GOT3 (cell line): ENCODE results near the gene UBFD1.
"Not testable (repeated sequence)": the region's sequence is repeated elsewhere in the genome, so short reads cannot be mapped to it uniquely, and the experiment has no call there.

Experiments
- DNase-seq: peaks from one replicate; lab custom pipeline; 2025; ENCODE audit warnings: mixed read lengths; lab: John Stamatoyannopoulos, UW

Gene UBFD1

GRCh38 chr16:23527961-23528643 is 29.4 kb upstream of the UBFD1 start:
- no peak for DNase-seq

DNA sequence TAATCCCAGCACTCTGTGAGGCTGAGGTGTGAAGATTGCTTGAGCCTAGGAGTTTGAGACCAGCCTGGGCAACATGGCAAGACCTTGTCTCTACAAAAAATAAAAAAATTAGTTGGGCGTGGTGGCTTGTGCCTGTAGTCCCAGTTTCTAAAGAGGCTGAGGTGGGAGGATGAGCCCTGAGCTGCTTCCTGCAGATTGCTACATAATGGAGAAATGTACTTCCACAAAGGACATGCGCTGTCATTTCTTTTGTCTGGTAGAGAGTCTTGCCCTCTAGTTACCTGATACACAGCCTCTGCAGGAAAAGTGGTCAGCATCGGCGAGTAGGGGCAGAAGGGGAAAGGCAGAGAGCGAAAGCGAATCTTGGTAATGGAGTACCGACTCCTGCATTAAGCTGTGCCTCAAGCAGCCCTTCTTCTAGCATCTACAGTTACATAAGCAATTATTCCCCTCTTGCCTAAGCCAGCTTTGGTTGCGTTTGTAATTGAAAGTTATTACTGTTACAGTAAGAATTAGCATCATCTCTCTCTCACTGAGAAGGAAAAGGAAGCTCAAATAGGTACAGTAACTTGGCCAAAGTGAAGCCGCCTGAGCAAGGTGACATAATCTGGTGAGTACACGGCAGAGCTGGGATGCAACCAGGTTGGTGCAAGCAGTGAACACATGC is 28.8 kb upstream of the UBFD1 start:
- DNase-seq = no peak

DNA sequence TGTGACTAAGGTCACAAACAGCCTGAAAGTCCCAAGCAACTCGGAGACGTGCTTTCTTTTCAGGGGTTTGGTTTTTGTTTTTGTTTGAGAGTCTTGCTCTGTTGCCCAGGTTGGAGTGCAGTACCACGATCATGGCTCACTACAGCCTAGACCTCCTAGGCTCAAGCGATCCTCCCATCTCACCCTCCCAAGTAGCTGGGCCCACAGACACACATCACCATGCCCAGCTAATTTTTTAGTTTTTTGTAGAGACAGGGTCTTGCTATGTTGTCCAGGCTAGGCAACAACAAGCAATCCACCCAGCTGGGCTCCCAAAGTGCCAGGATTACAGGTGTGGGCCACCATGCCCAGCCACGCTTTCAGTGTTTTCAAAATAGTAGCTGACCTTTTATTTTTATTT is 27.5 kb upstream of the UBFD1 start:
- DNase-seq = no peak

DNA sequence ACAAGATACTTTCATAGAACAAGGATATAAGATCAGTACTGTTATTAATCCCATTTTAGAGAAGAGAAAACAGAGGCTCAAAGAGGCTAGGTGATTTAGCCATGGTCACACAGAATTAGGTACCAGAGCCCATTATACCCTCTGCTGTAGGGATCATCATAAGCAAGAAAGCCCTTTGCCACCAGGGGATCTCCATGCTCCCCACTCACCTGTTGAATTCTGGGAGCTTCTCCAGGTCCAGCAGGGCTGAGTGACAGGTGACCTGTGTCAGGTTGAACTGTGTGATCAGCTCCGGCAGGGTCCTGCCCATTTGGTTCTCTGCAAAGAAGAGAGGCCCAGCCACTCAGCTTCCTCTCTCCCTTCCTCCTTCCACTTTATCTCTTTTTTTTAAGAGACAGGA is 25.1 kb upstream of the UBFD1 start:
- DNase-seq = no peak

DNA sequence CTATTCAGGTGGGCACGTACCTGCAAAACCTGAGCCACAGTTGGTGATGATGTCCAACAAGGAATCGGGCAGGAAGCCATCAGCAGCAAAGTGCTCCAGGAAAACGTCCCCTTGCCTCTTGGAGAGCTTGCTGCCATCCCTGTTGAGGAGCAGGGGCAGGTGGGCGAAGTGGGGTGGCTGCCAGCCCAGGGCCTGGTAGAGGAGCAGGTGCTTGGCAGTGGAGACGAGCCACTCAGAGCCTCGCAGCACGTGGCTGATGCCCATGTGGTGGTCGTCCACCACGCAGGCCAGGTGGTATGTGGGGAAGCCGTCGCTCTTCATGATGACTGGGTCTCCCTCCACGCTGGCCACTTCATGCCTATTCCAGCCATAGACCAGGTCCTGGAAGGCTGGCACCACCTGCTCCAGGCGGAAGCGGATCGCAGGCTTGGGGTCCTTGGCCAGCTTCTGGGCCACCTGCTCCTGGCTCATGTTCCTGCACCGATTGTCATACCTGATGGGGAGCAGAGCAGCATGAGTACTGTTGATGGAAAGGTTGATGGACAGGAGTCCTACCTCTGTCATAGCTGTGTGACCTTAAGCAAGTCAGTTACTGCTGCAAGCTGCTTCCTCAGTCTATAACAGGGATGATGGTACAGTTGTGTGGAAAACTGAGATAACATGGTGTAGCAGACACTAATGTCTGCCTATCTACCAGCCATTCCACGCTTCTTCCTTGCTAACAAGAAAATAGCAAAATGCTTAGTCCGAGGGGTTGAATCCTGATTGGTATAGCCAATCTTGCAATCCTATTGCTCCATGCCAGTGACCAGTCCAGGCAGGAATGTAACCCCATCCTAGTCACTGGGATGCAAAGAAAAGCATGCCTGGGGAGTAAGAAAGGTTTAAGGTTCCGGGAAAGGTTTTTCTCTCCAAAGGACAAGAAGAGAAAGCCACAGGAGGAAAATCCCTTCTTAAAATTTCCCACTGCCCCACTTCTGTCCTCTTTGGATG is 22.4 kb upstream of the UBFD1 start:
- no peak for DNase-seq

DNA sequence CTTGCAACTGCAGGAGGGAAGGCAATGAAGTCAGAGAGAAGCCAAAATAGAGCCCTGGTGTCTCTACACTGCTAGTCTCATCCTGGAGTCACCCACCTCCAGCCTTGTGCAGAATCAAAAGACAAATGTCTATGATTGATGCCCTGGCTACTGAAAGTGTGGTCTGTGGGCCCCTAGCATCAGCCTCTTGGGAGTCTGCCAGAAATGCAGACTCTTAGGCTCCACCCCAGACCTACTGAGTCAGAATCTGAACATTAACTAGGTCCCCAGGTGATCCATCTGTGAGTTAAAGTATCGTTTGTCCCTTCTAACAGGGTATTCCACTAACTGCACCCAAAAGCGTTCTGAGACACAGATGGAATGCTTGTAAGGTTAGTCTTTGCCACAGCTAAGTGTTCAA is 21.6 kb upstream of the UBFD1 start:
- DNase-seq = no peak

DNA sequence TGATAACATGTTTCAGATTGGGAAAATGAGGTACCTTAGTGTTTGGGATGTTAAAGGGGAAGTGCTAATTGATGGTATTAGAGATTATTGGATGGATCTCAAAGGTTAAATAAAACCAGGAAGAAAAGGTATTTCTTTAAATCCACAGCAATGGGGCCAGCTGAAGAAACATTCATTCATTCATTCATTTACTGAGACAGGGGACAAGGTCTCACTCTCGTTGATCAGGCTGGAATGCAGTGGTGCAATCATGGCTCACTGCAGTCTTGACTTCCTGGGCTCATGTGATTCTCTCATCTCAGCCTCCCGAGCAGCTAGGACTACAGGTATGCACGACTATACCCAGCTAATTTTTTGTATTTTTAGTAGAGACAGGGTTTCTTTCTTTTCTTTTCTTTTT is 20.1 kb upstream of the UBFD1 start:
- no peak for DNase-seq

DNA sequence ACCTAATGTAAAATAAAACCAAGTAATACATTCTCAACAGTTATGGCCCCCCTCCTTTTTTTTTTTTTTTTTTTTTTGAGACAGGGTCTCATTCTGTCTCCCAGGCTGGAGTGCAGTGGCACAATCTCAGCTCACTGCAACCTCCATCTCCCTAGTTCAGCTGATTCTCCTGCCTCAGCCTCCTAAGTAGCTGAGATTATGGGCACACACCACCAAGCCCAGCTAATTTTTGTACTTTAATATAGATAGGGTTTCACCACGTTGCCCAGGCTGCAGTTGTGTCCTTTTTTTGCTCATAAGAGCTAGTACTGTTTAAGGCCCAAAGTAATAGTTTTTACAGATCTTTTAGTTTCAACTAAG is 18.6 kb upstream of the UBFD1 start:
- no peak for DNase-seq

GRCh38 chr16:23539984-23540816 is 17.3 kb upstream of the UBFD1 start:
- no peak for DNase-seq

GRCh38 chr16:23540817-23541178 is 16.7 kb upstream of the UBFD1 start:
- not testable (repeated sequence) for DNase-seq

DNA sequence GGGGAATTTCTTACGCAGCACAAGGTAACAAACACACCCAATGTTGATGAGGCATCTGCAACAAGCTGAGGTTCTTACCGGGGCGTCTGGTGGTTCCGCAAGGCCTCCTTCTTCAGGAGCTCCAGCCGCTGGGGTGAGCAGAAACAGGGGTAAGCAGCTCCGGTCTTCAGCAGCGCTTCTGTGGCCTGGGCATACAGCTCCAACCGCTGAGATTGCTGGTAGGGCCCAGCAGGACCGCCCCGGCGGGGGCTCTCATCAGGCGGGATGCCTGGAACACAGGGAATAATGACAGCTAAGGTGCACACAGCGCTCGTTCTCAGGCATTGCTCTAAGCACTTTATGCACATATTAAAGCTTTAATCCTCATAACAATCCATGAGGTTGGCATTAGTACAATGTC is 13.1 kb upstream of the UBFD1 start:
- DNase-seq = no peak

GRCh38 chr16:23549938-23550337 is 7.6 kb upstream of the UBFD1 start:
- no peak for DNase-seq

DNA sequence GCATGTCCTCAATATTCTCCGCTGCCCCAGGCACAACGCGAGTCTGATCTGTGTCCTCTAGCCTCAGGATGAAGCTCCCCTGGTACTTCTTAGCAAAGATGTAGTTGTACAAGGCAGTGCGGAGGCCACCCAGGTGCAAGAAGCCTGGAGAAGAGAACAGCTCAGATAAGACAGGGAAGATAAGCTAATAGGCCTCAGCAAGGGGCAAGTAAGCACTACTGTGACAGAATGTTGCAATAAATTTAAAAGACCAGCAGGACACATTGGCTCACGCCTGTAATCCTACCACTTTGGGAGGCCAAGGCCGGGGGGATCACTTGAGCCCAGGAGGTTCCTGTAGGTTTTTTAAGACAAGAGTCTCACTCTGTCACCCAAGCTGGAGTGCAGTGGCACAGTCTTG is 5.4 kb upstream of the UBFD1 start:
- no peak for DNase-seq

DNA sequence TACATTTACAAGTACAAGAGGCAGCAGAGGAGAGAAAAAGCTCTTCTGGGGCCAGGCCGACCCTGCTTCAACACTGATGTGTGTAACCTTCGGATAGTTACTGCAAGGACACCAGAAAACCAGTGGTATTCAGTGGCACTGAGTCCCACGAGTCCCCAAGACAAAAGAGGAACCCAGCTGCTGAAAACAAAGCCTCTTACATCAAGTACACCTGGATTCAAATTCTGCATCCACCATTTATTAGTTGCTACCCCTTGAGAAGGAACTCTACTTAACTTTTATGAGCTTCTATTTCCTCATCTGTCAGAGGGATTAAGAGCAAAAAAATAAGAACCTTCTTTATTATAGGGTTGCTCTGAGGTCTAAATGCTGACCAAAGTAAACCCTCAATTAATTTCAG is 3.0 kb upstream of the UBFD1 start:
- DNase-seq = no peak

DNA sequence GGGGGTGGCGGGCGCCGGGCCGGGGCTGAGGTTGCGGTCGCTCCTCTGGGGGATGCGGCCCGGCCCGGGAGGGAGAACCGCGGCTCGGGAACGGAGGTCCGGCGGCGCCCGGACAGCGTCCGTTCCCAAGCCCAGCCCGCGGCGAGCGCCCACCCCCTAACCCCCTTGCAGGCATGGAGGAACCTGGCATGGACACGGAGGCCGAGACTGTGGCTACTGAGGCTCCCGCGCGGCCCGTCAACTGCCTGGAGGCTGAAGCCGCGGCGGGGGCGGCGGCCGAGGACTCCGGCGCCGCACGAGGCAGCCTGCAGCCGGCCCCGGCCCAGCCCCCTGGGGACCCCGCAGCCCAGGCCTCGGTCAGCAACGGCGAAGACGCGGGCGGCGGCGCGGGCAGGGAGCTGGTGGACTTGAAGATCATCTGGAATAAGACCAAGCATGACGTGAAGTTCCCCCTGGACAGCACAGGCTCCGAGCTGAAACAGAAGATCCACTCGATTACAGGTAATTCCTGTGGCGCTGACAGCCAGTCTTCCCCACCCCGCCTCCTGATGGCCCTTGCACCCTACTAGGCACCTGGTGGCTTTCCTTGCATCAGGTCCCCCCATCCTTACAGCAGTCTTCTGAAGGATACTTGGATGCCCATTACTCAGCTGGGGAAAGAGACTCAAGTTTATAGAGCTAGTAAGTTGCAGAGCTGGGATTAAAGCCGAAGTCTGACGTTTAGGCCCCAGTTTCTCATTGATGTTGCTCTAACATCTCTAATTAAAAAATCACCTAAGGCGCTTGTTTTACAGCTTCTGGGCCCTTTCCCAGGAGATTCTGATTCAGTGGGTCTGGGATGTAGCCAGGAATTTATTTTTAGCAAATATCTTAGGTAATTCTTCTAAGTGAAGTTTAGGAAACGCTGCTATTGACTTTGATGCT is 514 bp downstream of the UBFD1 start:
- DNase-seq = peak; percentile 51

DNA sequence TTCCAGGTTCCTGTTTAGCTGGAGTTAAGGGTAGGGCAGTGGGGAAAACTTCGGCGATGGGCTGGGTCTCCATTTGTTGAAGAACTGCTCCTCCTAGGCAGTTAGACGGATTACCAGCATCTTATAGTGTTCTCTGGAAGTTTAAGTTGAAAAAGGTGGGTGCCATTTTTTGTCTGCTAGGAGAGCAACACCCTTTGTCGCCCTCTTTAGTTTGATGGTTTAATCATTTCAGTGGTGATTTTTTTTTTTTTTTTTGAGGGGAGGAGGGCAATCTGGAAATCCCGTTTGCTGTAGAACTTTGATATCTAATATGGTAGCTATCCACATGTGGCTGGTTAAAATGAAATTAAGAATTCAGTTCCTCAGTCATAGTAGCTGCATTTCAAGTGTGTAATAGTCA is 4.1 kb downstream of the UBFD1 start:
- DNase-seq = no peak

DNA sequence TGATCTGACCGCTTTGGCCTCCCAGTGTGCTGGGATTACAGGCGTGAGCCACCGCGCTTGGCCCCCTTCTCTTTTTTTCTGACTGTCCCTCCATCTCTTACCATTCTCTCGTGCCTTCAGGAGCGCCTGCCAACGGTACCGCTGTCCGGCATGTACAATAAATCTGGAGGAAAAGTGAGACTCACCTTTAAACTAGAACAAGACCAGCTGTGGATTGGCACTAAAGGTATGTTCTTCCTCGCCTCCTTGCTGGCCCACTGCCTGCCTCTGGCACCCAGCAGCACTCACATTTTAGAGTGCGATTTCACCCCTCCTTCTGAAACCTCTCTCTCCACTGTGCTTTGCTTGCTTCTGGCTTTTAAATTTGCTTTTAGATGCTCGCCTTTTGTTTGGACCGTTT is 5.0 kb downstream of the UBFD1 start:
- no peak for DNase-seq

DNA sequence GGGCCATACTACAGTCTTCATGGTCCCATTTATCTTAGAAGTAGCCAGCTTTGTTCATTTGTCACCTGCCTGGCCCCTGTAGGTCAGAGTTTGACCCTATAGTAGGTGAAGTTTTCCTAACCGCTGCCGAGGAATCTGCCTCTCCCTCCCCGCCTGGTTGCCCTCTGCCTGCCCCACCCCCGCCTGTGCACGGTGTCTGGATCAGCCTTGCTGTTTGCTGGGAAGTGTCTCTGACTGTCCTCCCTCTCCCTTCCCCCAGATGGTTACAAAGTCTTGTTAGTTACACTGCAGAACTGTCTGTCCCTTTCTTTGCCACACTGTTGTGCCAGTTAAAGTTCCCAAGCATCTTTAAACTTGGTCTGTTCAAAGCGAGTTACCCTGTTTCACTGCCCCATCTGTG is 5.7 kb downstream of the UBFD1 start:
- DNase-seq = no peak

DNA sequence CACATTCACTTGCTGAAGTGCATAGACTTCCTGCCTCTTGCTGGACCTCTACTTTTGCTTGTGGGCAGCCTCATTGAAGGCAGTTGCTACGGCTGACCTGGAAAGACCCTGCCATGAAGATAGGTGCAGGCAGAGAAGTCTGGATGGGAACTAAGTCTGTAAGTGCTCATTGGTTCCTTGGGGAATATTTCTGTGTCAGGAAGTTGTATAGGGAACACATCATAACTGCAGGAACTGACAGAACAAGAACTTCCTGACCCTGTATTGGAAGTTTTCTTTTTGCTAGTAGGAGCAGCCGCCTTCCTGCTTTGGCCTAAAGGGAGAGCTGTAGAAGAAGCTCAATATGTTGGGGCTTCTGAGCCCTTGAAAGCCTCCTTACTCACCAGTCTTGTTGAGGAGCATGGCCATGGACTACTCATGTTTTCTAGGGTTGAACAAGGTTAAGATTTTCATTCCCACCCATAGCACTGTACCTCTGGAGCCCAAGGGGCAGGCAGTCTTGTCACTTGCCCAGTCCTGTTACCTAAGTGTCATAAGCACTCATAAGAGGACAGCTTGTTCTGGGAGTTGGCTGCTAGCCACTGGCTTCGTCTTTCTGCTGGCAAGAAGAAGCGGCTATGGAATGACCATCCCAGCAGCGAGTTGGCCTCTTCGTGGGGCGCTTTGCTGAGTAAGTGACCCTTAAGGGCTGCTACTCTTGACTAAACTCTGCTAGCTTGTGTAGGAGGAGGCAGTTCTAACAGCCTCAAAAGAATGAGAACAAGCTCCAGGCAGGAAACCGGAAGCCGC is 7.2 kb downstream of the UBFD1 start:
- DNase-seq = no peak

GRCh38 chr16:23566724-23567123 is 9.2 kb downstream of the UBFD1 start:
- no peak for DNase-seq
